C1 segment of cervical spinal cord (tissue), 14 donors: ENCODE results near the gene ZRANB1.

Source experiments
- DNase-seq, 14 donors: peaks; one replicate each; lab custom pipeline; 2025; lab: John Stamatoyannopoulos, UW

ZRANB1 gene

GRCh38 chr10:124993736-124994451 is 52.0 kb downstream of the ZRANB1 start:
- no peak for DNase-seq

GRCh38 chr10:124994573-124995473 is 52.9 kb downstream of the ZRANB1 start:
- peak in 8 of 14 donors; percentile 46 to 78 (median 53) for DNase-seq

- no peak for DNase-seq
Measured at GRCh38 chr10:124995605-124996004, 53.7 kb downstream of the ZRANB1 start.

- no peak for DNase-seq
Measured at GRCh38 chr10:124996127-124996853, 54.4 kb downstream of the ZRANB1 start.

- DNase-seq: no peak
Measured at GRCh38 chr10:124996854-124997215, 54.9 kb downstream of the ZRANB1 start.

GRCh38 chr10:124997306-124997705 is 55.4 kb downstream of the ZRANB1 start:
- DNase-seq: no peak

GRCh38 chr10:124997771-124998623 is 56.1 kb downstream of the ZRANB1 start:
- no peak for DNase-seq

- no peak for DNase-seq
Measured at GRCh38 chr10:124998624-124999291, 56.8 kb downstream of the ZRANB1 start.

GRCh38 chr10:124999433-125000365 is 57.8 kb downstream of the ZRANB1 start:
- DNase-seq: peak in 9 of 14 donors; percentile 30 to 74 (median 41)

GRCh38 chr10:125000366-125001312 is 58.7 kb downstream of the ZRANB1 start:
- peak in 11 of 14 donors; percentile 22 to 78 (median 60) for DNase-seq

GRCh38 chr10:125001313-125002046 is 59.6 kb downstream of the ZRANB1 start:
- DNase-seq: peak in 3 of 14 donors; percentile 53 to 61 (median 61)

- DNase-seq: no peak
Measured at GRCh38 chr10:125002047-125002422, 60.1 kb downstream of the ZRANB1 start.

- DNase-seq: no peak
Measured at GRCh38 chr10:125002423-125003145, 60.7 kb downstream of the ZRANB1 start.

GRCh38 chr10:125003146-125003900 is 61.4 kb downstream of the ZRANB1 start:
- no peak for DNase-seq

- DNase-seq: no peak
Measured at GRCh38 chr10:125003901-125004467, 62.1 kb downstream of the ZRANB1 start.
